Measurements from ENCODE around the gene ATP5F1D.
A peak's percentile ranks its signal among the peaks of the same experiment; 100 is the strongest.

The ATP5F1D gene

DNA sequence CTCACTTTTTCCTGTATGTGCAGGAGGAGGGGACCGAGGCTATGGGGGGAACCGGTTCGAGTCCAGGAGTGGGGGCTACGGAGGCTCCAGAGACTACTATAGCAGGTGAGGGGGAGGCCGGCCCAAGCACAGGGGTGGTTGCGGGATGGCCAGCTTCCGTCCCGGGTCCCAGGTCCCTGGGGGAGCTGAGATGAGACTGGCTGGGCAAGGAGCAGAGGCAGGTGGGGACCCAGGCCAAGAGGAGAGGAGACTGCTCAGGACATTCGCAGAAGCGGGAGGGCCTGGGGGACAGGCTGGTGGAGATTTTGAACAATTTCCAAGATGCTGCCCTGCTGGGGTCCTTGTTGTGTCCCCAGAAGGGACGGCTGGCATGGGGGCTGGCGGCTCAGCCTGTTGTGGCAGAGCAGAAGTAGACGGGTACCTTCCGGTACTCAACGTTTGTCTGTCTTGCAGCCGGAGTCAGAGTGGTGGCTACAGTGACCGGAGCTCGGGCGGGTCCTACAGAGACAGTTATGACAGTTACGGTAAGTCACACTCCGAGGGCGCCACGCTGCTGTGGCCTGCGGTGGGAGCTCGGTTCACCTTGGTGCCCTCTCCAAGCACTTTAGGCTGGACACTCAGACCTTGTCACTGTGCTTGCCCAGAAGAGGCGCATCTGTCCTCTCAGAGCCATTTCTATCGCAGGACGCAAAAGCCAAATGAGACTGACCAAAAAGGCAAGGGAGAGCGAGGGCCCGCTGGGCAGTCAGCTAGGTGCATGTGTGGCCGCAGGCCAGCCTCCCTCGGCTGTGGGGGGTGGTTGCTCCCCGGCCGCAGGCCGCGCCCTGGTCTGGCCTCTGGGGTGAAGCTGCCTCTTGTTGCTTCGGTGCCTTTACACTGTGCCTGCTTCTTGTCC is 30.2 kb downstream of the ATP5F1D start:
- H3K4me3 ChIP-seq (ENCODE audit: control insufficient read depth, low read depth, low read length) = peak overlapping the region; percentile 67; the same call in 1 of the 2 replicates
- TF ChIP-seq, protein P1, sequence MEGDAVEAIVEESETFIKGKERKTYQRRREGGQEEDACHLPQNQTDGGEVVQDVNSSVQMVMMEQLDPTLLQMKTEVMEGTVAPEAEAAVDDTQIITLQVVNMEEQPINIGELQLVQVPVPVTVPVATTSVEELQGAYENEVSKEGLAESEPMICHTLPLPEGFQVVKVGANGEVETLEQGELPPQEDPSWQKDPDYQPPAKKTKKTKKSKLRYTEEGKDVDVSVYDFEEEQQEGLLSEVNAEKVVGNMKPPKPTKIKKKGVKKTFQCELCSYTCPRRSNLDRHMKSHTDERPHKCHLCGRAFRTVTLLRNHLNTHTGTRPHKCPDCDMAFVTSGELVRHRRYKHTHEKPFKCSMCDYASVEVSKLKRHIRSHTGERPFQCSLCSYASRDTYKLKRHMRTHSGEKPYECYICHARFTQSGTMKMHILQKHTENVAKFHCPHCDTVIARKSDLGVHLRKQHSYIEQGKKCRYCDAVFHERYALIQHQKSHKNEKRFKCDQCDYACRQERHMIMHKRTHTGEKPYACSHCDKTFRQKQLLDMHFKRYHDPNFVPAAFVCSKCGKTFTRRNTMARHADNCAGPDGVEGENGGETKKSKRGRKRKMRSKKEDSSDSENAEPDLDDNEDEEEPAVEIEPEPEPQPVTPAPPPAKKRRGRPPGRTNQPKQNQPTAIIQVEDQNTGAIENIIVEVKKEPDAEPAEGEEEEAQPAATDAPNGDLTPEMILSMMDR (IDR thresholded peaks at IDR 0.05; ENCODE audit: control insufficient read depth, insufficient read depth, low read depth, low read length, missing control alignments) = no peak
- DNase-seq (ENCODE audit: low read depth) = no peak

DNA sequence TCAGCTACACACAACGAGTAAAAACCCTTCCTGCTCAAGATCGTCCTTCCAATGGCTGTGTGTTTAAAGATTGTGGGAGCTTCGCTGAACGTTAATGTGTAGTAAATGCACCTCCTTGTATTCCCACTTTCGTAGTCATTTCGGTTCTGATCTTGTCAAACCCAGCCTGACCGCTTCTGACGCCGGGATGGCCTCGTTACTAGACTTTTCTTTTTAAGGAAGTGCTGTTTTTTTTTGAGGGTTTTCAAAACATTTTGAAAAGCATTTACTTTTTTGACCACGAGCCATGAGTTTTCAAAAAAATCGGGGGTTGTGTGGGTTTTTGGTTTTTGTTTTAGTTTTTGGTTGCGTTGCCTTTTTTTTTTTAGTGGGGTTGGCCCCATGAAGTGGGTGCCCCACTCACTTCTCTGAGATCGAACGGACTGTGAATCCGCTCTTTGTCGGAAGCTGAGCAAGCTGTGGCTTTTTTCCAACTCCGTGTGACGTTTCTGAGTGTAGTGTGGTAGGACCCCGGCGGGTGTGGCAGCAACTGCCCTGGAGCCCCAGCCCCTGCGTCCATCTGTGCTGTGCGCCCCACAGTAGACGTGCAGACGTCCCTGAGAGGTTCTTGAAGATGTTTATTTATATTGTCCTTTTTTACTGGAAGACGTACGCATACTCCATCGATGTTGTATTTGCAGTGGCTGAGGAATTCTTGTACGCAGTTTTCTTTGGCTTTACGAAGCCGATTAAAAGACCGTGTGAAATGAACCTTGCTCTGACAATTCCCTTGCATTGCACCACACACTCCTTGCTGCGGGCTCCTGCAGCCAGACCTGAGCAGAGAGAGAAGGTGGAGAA is 31.1 kb downstream of the ATP5F1D start:
- TF ChIP-seq, protein P1 (IDR thresholded peaks at IDR 0.05; ENCODE audit: control insufficient read depth, insufficient read depth, low read depth, low read length, missing control alignments) = no peak
- no peak for DNase-seq (ENCODE audit: low read depth)
- no peak overlapping the region for H3K4me3 ChIP-seq (ENCODE audit: control insufficient read depth, low read depth, low read length)

DNA sequence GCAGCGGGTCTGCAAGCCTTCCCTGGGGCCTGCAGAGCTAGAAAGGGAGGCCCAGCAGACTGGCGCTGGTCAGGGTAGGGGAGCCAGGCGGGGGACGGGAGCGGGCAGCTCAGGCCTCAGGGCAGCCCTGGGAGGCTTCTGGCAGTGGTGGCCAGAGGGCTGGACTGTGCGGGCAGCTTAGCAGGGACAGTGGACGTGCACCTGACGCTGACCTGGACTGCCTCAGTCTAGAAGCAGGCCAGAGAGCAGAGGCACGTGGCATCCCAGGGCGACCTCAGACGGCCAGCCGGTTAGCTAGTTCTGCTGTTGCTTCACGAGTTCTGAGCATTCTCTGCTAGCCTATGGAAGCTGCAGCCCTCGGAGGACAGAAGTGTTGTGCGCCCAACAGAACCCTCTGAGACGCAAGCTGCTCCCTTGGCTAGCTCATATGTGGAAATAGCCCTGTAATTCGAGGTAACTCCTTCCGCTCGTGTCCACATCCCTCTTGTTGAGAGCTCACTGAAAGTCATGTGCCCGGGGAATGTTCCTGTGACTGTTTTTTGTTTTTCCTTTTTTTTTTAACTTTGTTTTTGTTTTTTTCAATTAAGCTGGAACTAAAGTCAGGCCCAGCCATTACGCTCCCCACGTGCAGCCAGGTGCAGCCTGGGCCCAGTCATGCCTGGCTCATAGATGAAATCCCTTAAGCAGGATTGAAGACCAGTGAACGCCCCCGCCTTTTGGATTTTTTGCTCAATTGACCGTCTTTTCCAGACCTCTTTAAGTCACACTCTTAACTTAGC is 31.9 kb downstream of the ATP5F1D start:
- TF ChIP-seq, protein P1 (IDR thresholded peaks at IDR 0.05; ENCODE audit: control insufficient read depth, insufficient read depth, low read depth, low read length, missing control alignments) = no peak
- DNase-seq (ENCODE audit: low read depth) = no peak
- no peak overlapping the region for H3K4me3 ChIP-seq (ENCODE audit: control insufficient read depth, low read depth, low read length)

DNA sequence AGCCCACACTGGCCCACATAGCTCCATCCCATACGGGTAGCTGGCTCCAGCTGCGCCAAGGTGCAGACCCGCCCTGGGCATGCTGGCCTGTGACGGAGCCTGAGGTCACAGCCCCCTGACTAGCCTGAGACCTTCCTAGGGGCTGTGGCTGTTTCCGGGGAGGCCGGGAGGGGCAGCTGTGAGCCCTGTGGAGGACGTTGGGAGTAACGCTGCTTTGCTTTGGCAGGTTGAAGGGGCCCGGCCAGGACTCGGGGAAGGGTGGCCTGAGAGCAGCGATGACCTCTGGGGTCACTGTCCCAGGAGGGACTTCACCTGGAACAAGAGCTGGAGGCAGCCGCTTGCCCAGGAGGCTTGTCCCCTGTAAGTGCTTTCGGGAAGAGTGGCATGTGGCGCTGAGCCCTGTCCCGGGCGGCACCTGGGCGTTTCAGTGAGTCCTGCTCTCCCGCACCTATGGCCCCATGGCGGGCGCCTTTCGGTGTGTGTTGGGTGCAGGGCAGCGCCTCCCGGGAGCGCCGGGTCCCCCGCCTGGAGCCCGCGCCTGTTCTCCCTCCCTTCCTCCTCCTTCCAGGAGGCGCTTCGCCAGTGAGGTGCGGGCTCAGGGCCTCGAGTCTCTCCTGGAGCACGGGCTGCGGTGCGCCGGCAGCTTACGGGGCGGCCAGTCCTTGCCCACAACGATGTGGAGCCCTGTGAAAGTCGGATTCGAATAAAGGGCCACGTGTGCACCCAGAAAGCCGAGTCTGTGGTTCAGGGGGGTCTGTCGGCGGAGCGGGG is 32.7 kb downstream of the ATP5F1D start:
- H3K4me3 ChIP-seq (ENCODE audit: control insufficient read depth, low read depth, low read length) = peak overlapping the region; percentile 38
- DNase-seq (ENCODE audit: low read depth) = no peak
- TF ChIP-seq, protein P1 (IDR thresholded peaks at IDR 0.05; ENCODE audit: control insufficient read depth, insufficient read depth, low read depth, low read length, missing control alignments) = no peak

DNA sequence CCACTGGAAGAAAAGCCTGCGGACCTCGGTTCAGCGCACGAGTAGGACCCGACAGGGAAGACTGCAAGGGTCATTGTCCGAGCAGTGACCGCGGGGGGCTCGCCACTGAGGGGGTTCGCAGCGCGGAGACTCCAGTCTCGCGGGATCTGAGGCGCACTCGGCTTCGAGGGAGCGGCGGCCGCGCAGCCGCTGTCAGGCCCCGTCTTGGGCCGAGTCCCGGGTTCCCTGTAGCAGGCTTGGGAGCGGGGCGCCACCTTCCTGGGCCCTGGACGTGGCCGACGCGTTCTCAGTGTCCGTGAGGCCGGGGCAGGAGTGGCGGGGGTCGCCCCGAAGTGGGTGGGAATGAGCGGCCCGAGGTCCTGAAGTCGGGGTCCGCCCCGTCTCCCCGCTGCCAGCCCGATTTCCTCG is 33.3 kb downstream of the ATP5F1D start:
- DNase-seq (ENCODE audit: low read depth) = no peak
- H3K4me3 ChIP-seq (ENCODE audit: control insufficient read depth, low read depth, low read length) = peak overlapping the region; percentile 38
- TF ChIP-seq, protein P1 (IDR thresholded peaks at IDR 0.05; ENCODE audit: control insufficient read depth, insufficient read depth, low read depth, low read length, missing control alignments) = no peak
